Measurements from ENCODE around the gene ZBTB42. TPM values are rescaled to one million over a fixed set of nuclear protein-coding genes. Genes with fewer than 3 reads are reported as not detected.
A peak's percentile ranks its signal among the peaks of the same experiment; 100 is the strongest.

ZBTB42 gene
- total and polyA plus RNA-seq, 2 of the 13 experiments (the other 11 are each of a cell fraction or from before 2014, with no cell fraction given): 2.8 to 4.2 TPM

DNA sequence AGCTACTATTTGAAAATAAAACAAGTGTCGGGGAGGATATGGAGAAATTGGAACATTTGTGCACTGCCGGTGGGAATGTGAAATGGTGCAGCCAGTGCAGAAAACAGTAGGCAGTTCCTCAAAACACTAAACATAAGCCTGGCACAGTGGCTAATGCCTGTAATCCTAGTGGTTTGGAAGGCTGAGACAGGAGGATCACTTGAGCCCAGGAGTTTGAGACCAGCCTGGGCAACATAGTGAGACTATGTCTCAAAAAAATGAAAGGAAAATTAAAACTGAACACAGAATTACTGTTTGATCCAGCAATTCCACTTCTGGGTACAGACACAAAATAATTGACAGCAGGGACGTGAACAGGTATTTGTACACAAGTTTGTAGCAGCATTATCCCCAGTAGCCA lies 35.4 kb upstream of the ZBTB42 start:
- BruUV-seq (replicated peaks): no TSS peak
- Histone ChIP-seq H3K79me2 (ENCODE audit: insufficient read depth, low read length) (peaks cover 69% of the 10 kb centered on the region), H3K4me2 (ENCODE audit: low read depth, low read length) (peak overlapping the region; percentile 85), H3K4me3 (replicated peaks in 1 of 3; ENCODE audit: insufficient read depth in 1 of 3, low read depth in 2 of 3, low read length in 3 of 3) (peak overlapping the region; percentile 74 to 81 (median 75)), H3K27me3 (ENCODE audit: control insufficient read depth in 1 of 2, insufficient read depth in 2 of 2, low read length in 2 of 2) (no peaks in the 10 kb centered on the region; a peak in 1 of 5 replicates), H4K20me1 (ENCODE audit: insufficient read depth, low read length) (peaks cover 41% of the 10 kb centered on the region), H3K9ac (ENCODE audit: insufficient read depth, low read depth, low read length) (peak overlapping the region; percentile 91), H3K27ac (ENCODE audit: extremely low read length, insufficient read depth, low read length) (peak overlapping the region; percentile 86), H2AFZ (ENCODE audit: low read length) (no peak overlapping the region), H3K36me3 (replicated peaks in 1 of 2; ENCODE audit: control insufficient read depth in 1 of 2, insufficient read depth in 2 of 2, low read length in 2 of 2) (peaks cover 2 to 19% of the 10 kb centered on the region in 2 experiments; a peak in 3 of 5 replicates), H3K4me1 (ENCODE audit: insufficient read depth, low read length) (peaks cover 60% of the 10 kb centered on the region), H3K9me3 (ENCODE audit: low read length) (no peaks in the 10 kb centered on the region)
- ChIA-PET POLR2A (interaction anchor here (1.6 to 4.1 kb wide), 7 partner anchors 10 to 99 kb away, joined by 5 to 72 read pairs (median 21); partner anchors contain the start of genes CEP170B and SIVA1), CTCF (ENCODE audit: low intra/inter-chr PET ratio, low total read pairs) (no interaction called here)
- DNase-seq (ENCODE audit: low spot score) (no peak), FAIRE-seq (no peak), ATAC-seq (no peak)
- no peak for TF ChIP-seq ZNF367 (CRISPR knock-in tag; IDR thresholded peaks at IDR 0.05; ENCODE audit: borderline replicate concordance)
- peak; percentile 21; the same call in 1 of the 2 replicates for TF ChIP-seq PHF8 (CRISPR knock-in tag; IDR thresholded peaks at IDR 0.05)
- TF ChIP-seq ZSCAN9 (CRISPR knock-in tag; IDR thresholded peaks at IDR 0.05; ENCODE audit: borderline replicate concordance): no peak
- TF ChIP-seq SOX5 (CRISPR knock-in tag; IDR thresholded peaks at IDR 0.05; ENCODE audit: borderline replicate concordance): no peak
- no peak for TF ChIP-seq HNRNPL (IDR thresholded peaks at IDR 0.05; ENCODE audit: low read depth, low read length)
- TF ChIP-seq ZNF7 (CRISPR knock-in tag; IDR thresholded peaks at IDR 0.05): no peak
- no peak for TF ChIP-seq CBX2 (IDR thresholded peaks at IDR 0.05; ENCODE audit: low read depth, low read length)
- TF ChIP-seq CBX2 (CRISPR knock-in tag; IDR thresholded peaks at IDR 0.05; ENCODE audit: low read depth): no peak
- TF ChIP-seq TCF7 (IDR thresholded peaks at IDR 0.05; ENCODE audit: low read depth): no peak
- TF ChIP-seq HNRNPK (IDR thresholded peaks at IDR 0.05; ENCODE audit: low read depth, low read length, poor library complexity, severe bottlenecking): no peak
- TF ChIP-seq, protein P1, sequence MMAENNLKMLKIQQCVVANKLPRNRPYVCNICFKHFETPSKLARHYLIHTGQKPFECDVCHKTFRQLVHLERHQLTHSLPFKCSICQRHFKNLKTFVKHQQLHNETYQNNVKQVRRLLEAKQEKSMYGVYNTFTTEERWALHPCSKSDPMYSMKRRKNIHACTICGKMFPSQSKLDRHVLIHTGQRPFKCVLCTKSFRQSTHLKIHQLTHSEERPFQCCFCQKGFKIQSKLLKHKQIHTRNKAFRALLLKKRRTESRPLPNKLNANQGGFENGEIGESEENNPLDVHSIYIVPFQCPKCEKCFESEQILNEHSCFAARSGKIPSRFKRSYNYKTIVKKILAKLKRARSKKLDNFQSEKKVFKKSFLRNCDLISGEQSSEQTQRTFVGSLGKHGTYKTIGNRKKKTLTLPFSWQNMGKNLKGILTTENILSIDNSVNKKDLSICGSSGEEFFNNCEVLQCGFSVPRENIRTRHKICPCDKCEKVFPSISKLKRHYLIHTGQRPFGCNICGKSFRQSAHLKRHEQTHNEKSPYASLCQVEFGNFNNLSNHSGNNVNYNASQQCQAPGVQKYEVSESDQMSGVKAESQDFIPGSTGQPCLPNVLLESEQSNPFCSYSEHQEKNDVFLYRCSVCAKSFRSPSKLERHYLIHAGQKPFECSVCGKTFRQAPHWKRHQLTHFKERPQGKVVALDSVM (CRISPR knock-in tag; IDR thresholded peaks at IDR 0.05): peak; percentile 58
- no peak for TF ChIP-seq ZNF510 (CRISPR knock-in tag; IDR thresholded peaks at IDR 0.05; ENCODE audit: low read depth)
- peak; percentile 77 for TF ChIP-seq ZNF121 (CRISPR knock-in tag; IDR thresholded peaks at IDR 0.05)
- no peak for TF ChIP-seq NFATC3 (CRISPR knock-in tag; IDR thresholded peaks at IDR 0.05)
- TF ChIP-seq, protein P2, sequence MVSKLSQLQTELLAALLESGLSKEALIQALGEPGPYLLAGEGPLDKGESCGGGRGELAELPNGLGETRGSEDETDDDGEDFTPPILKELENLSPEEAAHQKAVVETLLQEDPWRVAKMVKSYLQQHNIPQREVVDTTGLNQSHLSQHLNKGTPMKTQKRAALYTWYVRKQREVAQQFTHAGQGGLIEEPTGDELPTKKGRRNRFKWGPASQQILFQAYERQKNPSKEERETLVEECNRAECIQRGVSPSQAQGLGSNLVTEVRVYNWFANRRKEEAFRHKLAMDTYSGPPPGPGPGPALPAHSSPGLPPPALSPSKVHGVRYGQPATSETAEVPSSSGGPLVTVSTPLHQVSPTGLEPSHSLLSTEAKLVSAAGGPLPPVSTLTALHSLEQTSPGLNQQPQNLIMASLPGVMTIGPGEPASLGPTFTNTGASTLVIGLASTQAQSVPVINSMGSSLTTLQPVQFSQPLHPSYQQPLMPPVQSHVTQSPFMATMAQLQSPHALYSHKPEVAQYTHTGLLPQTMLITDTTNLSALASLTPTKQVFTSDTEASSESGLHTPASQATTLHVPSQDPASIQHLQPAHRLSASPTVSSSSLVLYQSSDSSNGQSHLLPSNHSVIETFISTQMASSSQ (IDR thresholded peaks at IDR 0.05; ENCODE audit: low read depth): no peak
- TF ChIP-seq, protein P2 (CRISPR knock-in tag; IDR thresholded peaks at IDR 0.05; ENCODE audit: borderline replicate concordance): no peak
- TF ChIP-seq SAP130 (CRISPR knock-in tag; IDR thresholded peaks at IDR 0.05; ENCODE audit: low read depth): peak; percentile 36
- TF ChIP-seq TEAD3 (CRISPR knock-in tag; optimal IDR thresholded peaks at IDR 0.05; ENCODE audit: borderline replicate concordance): peak; percentile 16
- no peak for TF ChIP-seq ZNF282 (IDR thresholded peaks at IDR 0.05; ENCODE audit: partially characterized antibody)
- TF ChIP-seq PHF21A (CRISPR knock-in tag; IDR thresholded peaks at IDR 0.05): no peak
- no peak for TF ChIP-seq ZNF205 (CRISPR knock-in tag; IDR thresholded peaks at IDR 0.05)
- TF ChIP-seq IKZF1 (IDR thresholded peaks at IDR 0.05): no peak
- no peak for TF ChIP-seq ZNF766 (CRISPR knock-in tag; IDR thresholded peaks at IDR 0.05; ENCODE audit: borderline replicate concordance)
- intact Hi-C loops (cut with micrococcal nuclease; ENCODE audit: unreplicated experiment): no loop called here
- in situ Hi-C loops (cut with HindIII; ENCODE audit: extremely low pct_ligation_motif_present, low pct_unique_long_range_greater_than_20kb): loop anchor here (5.0 kb wide), 2 partner anchors 57 to 102 kb away; partner anchors contain the start of gene CEP170B
- under 1% methylated on average over 3 of the region's 3 CpGs for whole genome bisulfite sequencing (ENCODE audit: low lambda C conversion rate)

All from HepG2 (cell line).